ENCODE measurements around the gene CLCNKA. TPM values are rescaled to one million over a fixed set of nuclear protein-coding genes. Genes with fewer than 3 reads are reported as not detected.

CLCNKA gene
- polyA plus RNA-seq, 1 of the 3 experiments (the other 2 are of a cell fraction) = 0.03 TPM

DNA sequence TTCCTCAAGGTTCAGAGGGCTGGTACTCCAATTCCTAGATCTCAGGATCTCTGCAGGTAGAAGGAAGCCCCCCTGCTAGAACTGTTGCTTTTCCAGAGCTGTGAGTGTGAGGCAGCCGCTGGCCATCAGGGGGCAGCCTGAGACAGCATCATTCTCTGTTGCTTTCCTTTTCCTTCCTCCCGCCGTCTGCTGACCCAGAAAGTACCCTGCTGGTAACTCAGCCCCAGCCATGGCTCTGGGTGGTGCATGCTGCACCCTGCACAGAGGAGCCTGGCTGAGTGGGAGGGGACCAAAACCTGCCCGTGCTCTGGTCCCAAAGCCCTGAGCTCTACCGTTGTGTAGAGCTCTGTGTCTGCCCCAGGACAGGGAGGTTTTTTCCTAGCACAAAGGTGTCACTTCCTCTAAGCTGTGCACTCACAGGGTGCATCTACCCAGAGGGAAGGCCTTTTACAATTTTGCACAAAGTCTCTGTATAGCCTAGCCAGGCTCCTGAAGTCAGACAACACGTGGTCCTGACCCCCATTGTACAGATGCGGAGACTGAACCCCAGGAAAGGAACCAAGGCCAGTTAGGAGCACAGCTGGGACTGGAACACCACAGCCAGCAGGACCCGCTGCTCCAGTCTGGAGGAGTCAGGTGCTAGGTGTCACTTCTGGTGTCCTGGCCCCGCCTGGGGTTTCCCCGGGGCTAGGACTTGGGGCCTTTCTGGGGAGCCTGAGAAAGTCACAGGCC, 57.3 kb downstream of the CLCNKA start:
- no peaks in the 10 kb centered on the region for H3K9me3 ChIP-seq
- ChIA-PET CTCF (interaction anchor here (0.6 to 12.3 kb wide), 60 partner anchors 7 to 533 kb away, joined by 3 to 513 read pairs (median 6); partner anchors contain the start of genes ARHGEF19, CPLANE2, EPHA2 and FAM131C), POLR2A (interaction anchor here (0.6 to 2.1 kb wide), 3 partner anchors 110 to 277 kb away, joined by 3 to 12 read pairs (median 4); no protein-coding TSS in a partner anchor)
- no peak overlapping the region for H3K9ac ChIP-seq
- H3K27me3 ChIP-seq (ENCODE audit: insufficient read depth) = no peaks in the 10 kb centered on the region
- no peaks in the 10 kb centered on the region for H3K9me2 ChIP-seq
- no peak overlapping the region; a peak in 1 of 4 replicates for H3K27ac ChIP-seq (ENCODE audit: low read depth in 2 of 2, low read length in 1 of 2)
- H3F3A ChIP-seq (replicated peaks; ENCODE audit: insufficient read depth) = peaks cover 29% of the 10 kb centered on the region
- no peaks in the 10 kb centered on the region for H4K20me1 ChIP-seq (ENCODE audit: insufficient read depth)
- H3K4me1 ChIP-seq (ENCODE audit: control insufficient read depth in 1 of 2, insufficient read depth in 2 of 2, low read depth in 1 of 2, low read length in 1 of 2) = peaks cover 15 to 17% of the 10 kb centered on the region in 2 experiments; a peak in 3 of 4 replicates
- H3K4me2 ChIP-seq = no peak overlapping the region
- no peaks in the 10 kb centered on the region for H3K79me2 ChIP-seq (ENCODE audit: insufficient read depth)
- TF ChIP-seq, protein P1, sequence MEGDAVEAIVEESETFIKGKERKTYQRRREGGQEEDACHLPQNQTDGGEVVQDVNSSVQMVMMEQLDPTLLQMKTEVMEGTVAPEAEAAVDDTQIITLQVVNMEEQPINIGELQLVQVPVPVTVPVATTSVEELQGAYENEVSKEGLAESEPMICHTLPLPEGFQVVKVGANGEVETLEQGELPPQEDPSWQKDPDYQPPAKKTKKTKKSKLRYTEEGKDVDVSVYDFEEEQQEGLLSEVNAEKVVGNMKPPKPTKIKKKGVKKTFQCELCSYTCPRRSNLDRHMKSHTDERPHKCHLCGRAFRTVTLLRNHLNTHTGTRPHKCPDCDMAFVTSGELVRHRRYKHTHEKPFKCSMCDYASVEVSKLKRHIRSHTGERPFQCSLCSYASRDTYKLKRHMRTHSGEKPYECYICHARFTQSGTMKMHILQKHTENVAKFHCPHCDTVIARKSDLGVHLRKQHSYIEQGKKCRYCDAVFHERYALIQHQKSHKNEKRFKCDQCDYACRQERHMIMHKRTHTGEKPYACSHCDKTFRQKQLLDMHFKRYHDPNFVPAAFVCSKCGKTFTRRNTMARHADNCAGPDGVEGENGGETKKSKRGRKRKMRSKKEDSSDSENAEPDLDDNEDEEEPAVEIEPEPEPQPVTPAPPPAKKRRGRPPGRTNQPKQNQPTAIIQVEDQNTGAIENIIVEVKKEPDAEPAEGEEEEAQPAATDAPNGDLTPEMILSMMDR (IDR thresholded peaks at IDR 0.05) = peak; percentile 93
- TF ChIP-seq FOXJ3 (CRISPR knock-in tag; IDR thresholded peaks at IDR 0.05) = no peak
- TF ChIP-seq RAD21 (IDR thresholded peaks at IDR 0.05; ENCODE audit: low read length) = peak; percentile 98
- peak; percentile 19; the same call in 1 of the 2 replicates for TF ChIP-seq NRF1 (IDR thresholded peaks at IDR 0.05; ENCODE audit: low read depth, low read length)
- peak; percentile 97 for TF ChIP-seq SMC3 (IDR thresholded peaks at IDR 0.05; ENCODE audit: low read depth, low read length)
- H3K36me3 ChIP-seq (replicated peaks in 1 of 2; ENCODE audit: control insufficient read depth in 1 of 2, insufficient read depth in 2 of 2, low read length in 1 of 2) = no peaks in the 10 kb centered on the region
- WGBS (ENCODE audit: low lambda C conversion rate) = 43% methylated on average over 5 of the region's 10 CpGs
- H3K4me3 ChIP-seq (ENCODE audit: low read depth in 2 of 2, low read length in 1 of 2) = peak overlapping the region in 1 of 2 experiments; percentile 18; a peak in 1 of 4 replicates
- peak; percentile 84 for DNase-seq
- H2AFZ ChIP-seq (ENCODE audit: low read depth) = peak overlapping the region; percentile 50; the same call in 1 of the 2 replicates

DNA sequence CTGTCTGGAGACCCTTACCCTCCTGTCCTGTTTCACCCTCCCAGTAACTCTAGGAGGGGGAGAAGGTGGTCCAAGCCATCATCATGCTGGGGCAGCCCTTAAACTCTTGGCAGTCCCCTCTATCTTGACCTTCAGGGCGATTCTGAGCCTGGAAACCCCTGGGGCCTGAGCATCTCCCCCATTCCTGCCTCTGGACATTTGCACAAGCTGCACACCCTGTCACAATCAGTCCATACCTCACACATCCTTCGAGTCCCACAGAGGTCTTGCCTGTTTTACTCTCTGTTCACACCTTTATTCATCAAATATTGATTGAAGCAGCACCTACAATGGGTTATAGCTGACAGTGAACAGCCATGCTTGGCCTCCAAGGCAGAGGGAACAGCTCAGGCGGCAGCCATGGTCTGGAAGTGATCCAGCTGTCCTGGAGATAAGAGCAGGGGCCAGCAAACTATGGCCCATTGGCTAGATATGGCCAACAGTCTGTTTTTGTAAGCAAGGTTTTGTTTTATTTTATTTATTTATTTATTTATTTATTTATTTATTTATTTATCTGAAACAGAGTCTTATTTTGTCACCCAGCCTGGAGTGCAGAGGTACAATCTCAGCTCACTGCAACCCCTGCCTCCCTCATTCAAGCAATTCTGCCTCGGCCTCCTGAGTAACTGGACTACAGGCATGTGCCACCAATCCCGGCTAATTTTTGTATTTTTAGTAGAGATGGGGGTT, 58.8 kb downstream of the CLCNKA start:
- CTCF ChIA-PET = interaction anchor here (0.6 to 12.3 kb wide), 20 partner anchors 9 to 285 kb away, joined by 3 to 513 read pairs (median 12); partner anchors contain the start of genes EPHA2 and FAM131C
- 91% methylated on average over 5 of the region's 5 CpGs for WGBS (ENCODE audit: low lambda C conversion rate)

More for the DNA sequence above, 58.8 kb downstream of the CLCNKA start:
- TF ChIP-seq REST (IDR thresholded peaks at IDR 0.05; ENCODE audit: low read depth, low read length) = no peak
- no peak for TF ChIP-seq YY1 (IDR thresholded peaks at IDR 0.05; ENCODE audit: low read depth)
- 0 out of 2 replicates have a peak, but pooled peaks have one; percentile 12 for TF ChIP-seq GATA2 (CRISPR knock-in tag; IDR thresholded peaks at IDR 0.05)
- peaks cover 12 to 16% of the 10 kb centered on the region in 2 experiments; a peak in 3 of 4 replicates for H3K4me1 ChIP-seq (ENCODE audit: control insufficient read depth in 1 of 2, insufficient read depth in 2 of 2, low read depth in 1 of 2, low read length in 1 of 2)
- DNase-seq = no peak
- H3K36me3 ChIP-seq (replicated peaks in 1 of 2; ENCODE audit: control insufficient read depth in 1 of 2, insufficient read depth in 2 of 2, low read length in 1 of 2) = no peaks in the 10 kb centered on the region
- no peaks in the 10 kb centered on the region for H3K9me3 ChIP-seq
- H3K9ac ChIP-seq = no peak overlapping the region
- H3K27ac ChIP-seq (ENCODE audit: low read depth in 2 of 2, low read length in 1 of 2) = no peak overlapping the region
- H3K79me2 ChIP-seq (ENCODE audit: insufficient read depth) = no peaks in the 10 kb centered on the region
- H4K20me1 ChIP-seq (ENCODE audit: insufficient read depth) = no peaks in the 10 kb centered on the region
- peaks cover 23% of the 10 kb centered on the region for H3F3A ChIP-seq (replicated peaks; ENCODE audit: insufficient read depth)
- H3K4me3 ChIP-seq (ENCODE audit: low read depth in 2 of 2, low read length in 1 of 2) = no peak overlapping the region
- no peak overlapping the region for H2AFZ ChIP-seq (ENCODE audit: low read depth)
- no peaks in the 10 kb centered on the region for H3K9me2 ChIP-seq
- POLR2A ChIA-PET = no interaction called here
- H3K27me3 ChIP-seq (ENCODE audit: insufficient read depth) = no peaks in the 10 kb centered on the region
- no peak overlapping the region for H3K4me2 ChIP-seq
